Lower lobe of right lung (tissue), 2 donors: ENCODE results near the gene TMEM272. TPM values are rescaled to one million over a fixed set of nuclear protein-coding genes. Genes with fewer than 3 reads are reported as not detected.

ENCODE experiments used
- ATAC-seq, 2 donors: fragments of 200-7000 bp; cut with Tn5 transposase; one replicate each; pipeline ENCODE4 v1.9.1; 2020 to 2022; ENCODE audit warnings: mild to moderate bottlenecking in 2 of 2, moderate library complexity in 2 of 2
- DNase-seq: peaks from one replicate; pipeline ENCODE4 v3.0.0-alpha.2; 2020
- H3K27ac ChIP-seq: fragments of 200-600 bp; one replicate; pipeline ENCODE4 v1.8.0; 2022
- H3K27me3 ChIP-seq: fragments of 200-600 bp; one replicate; pipeline ENCODE4 v1.8.0; 2022; ENCODE audit warnings: low read depth
- H3K36me3 ChIP-seq: fragments of 200-600 bp; one replicate; pipeline ENCODE4 v1.8.0; 2022; ENCODE audit warnings: mild to moderate bottlenecking
- H3K4me1 ChIP-seq: fragments of 200-600 bp; one replicate; pipeline ENCODE4 v1.8.0; 2022
- H3K4me3 ChIP-seq: fragments of 200-600 bp; one replicate; pipeline ENCODE4 v1.8.0; 2022; ENCODE audit warnings: mild to moderate bottlenecking
- H3K9me3 ChIP-seq: fragments of 200-600 bp; one replicate; pipeline ENCODE4 v1.8.0; 2022
- intact Hi-C: fragments of 100-400 bp; cut with DNase I; formaldehyde crosslinking; loops from one replicate; pipeline ENCODE4 v1.11.0; 2022
- total RNA-seq: library from RNA; stranded (reverse); fragmentation: NEBNext Ultra II Directional; extraction: Animal tissue kit (Norgen Biotek cat#: 25700); gene quantifications from one replicate; pipeline ENCODE4 v1.2.1, GENCODE V29; 2021
- TF ChIP-seq, protein P1 (sequence below): fragments of 200-600 bp; IDR thresholded peaks from one replicate; pipeline ENCODE4 v1.8.0; 2022; ENCODE audit warnings: antibody characterized with exemption, mild to moderate bottlenecking
- donor health status: DM: no; HTN: yes; CAD: no; lungs with severe emphysema.

TMEM272 gene
- total RNA-seq, 1 donor from 2014 or later = 0.09 TPM

DNA sequence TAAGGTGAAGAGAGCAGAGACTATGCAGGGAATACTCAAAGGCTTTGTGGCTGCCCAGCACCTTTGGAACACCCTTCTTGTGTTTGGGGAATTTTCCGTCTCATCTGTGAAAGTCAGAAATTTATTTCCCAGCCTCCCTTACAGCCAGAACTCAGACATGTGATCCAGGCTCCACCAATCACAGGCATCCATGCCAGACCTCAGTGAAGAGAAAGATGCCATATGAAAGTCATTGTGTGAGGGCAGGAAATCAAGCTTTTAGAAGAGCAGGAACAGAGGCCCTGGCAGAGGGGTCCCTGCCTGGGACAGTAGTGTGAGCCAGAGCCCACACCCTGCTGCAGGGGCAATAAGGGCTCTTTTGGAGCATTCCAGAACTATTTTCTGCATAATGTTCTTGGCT is 28.9 kb upstream of the TMEM272 start:
- no peak for ATAC-seq
- no peaks in the 10 kb centered on the region for H3K9me3 ChIP-seq
- intact Hi-C loops = no loop called here
- H3K36me3 ChIP-seq = no peaks in the 10 kb centered on the region
- no peaks in the 10 kb centered on the region for H3K27me3 ChIP-seq
- no peak for DNase-seq
- no peak overlapping the region for H3K4me3 ChIP-seq
- H3K4me1 ChIP-seq = no peaks in the 10 kb centered on the region
- TF ChIP-seq, protein P1, sequence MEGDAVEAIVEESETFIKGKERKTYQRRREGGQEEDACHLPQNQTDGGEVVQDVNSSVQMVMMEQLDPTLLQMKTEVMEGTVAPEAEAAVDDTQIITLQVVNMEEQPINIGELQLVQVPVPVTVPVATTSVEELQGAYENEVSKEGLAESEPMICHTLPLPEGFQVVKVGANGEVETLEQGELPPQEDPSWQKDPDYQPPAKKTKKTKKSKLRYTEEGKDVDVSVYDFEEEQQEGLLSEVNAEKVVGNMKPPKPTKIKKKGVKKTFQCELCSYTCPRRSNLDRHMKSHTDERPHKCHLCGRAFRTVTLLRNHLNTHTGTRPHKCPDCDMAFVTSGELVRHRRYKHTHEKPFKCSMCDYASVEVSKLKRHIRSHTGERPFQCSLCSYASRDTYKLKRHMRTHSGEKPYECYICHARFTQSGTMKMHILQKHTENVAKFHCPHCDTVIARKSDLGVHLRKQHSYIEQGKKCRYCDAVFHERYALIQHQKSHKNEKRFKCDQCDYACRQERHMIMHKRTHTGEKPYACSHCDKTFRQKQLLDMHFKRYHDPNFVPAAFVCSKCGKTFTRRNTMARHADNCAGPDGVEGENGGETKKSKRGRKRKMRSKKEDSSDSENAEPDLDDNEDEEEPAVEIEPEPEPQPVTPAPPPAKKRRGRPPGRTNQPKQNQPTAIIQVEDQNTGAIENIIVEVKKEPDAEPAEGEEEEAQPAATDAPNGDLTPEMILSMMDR = no peak
- no peak overlapping the region for H3K27ac ChIP-seq

DNA sequence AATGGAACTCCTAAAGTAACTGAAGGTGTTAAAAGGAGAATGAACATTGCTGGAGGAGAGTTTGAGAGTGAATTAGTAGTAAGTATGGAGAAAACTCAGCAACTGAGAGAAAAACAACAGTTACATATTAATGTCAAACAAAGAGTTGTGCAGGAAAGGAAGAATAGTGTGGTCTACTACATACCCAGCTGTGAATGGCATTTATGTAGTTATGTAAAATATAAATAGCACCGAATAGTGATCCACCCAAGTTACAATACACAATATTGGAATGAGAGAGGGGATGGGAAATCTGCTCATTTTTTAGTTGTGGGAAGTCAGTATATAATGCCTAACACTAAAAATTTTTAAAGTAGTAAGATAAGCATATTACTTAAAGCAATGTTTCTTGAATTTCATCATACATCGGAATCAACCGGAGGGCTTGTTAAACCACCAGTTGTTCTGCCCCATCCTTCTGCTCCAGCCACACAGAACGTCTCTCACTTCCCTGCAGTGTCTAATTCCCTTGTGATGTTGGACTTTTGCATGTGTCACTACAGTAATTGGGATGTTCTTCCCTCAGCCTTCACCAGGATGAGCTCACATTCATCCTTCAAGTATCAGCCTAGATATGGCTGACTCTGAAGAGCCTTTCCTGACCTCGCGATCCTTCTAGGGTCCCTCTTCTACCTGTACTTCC is 28.3 kb upstream of the TMEM272 start:
- no peak for DNase-seq
- H3K27me3 ChIP-seq = no peaks in the 10 kb centered on the region
- intact Hi-C loops = no loop called here
- TF ChIP-seq, protein P1 = no peak
- no peak overlapping the region for H3K4me3 ChIP-seq
- H3K27ac ChIP-seq = no peak overlapping the region
- ATAC-seq = no peak
- H3K4me1 ChIP-seq = no peaks in the 10 kb centered on the region
- no peaks in the 10 kb centered on the region for H3K36me3 ChIP-seq
- no peaks in the 10 kb centered on the region for H3K9me3 ChIP-seq

DNA sequence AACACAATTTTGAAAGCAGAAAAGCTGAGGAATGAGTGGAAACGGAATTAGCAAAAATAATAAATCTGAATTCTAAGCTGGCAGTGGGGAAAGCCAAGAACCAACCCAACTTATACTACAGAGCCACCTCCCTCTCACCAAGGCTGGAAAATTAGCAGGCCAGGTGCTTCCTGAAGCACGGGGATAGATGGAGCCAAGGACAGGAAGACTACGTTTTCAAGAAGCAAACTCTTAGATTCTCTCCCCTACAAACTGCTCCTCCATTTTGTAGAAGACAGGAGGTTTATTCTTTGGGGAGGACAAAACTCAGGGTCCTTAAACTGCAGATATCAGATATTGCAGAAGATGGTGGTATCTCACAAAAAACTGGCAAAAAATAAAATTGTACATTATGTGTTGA is 25.6 kb upstream of the TMEM272 start:
- H3K4me3 ChIP-seq = no peak overlapping the region
- ATAC-seq (no peak), DNase-seq (no peak)
- no peak overlapping the region for H3K27ac ChIP-seq
- intact Hi-C loops = no loop called here
- TF ChIP-seq, protein P1 = no peak
- H3K4me1 ChIP-seq = no peaks in the 10 kb centered on the region
- H3K27me3 ChIP-seq = no peaks in the 10 kb centered on the region
- H3K9me3 ChIP-seq = no peaks in the 10 kb centered on the region
- no peaks in the 10 kb centered on the region for H3K36me3 ChIP-seq

DNA sequence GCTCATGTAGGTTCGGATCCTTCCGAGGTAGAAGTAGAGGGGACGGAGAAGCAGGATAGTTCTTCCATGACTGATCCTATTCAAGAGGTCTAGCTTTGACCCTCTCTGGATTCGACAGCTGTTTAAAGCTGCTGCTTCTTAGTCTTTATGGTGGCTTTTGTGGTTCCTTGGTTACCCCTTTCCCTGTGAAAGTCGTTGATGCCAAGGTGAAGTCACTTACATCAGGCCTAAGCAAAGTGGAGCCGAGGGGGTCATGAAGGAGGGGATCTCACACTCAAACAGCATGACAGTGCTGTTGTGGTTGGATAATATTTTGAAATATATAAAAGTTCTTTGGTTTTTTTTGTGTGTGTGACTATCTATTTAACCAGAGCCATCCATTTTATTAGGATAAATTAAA is 24.9 kb upstream of the TMEM272 start:
- no peak for DNase-seq

DNA sequence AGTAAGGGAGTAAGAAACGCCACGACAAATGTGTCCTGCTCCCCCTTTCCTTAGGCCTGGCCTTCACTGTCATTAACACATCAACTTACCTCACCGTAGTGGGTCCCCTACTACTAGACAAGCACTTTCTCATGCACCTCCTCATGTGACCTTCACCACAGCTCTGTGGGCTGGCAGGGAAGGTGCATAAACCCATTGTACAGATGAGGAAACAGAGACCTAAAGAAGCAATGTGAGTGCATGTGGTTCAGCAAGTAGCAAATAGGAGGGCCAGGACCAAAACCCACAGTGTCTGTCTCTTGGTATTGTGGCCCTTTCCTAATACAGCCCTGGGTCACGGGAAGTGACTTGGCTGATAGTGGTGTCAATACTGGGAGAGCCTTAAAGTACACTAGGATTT is 22.1 kb upstream of the TMEM272 start:
- ATAC-seq = no peak
- Histone ChIP-seq H3K4me1 (no peaks in the 10 kb centered on the region), H3K9me3 (no peaks in the 10 kb centered on the region), H3K27ac (no peak overlapping the region), H3K4me3 (no peak overlapping the region), H3K36me3 (no peaks in the 10 kb centered on the region), H3K27me3 (no peaks in the 10 kb centered on the region)
- intact Hi-C loops = no loop called here
- TF ChIP-seq, protein P1 = no peak
- no peak for DNase-seq

More for the DNA sequence above, 24.9 kb upstream of the TMEM272 start:
- TF ChIP-seq, protein P1 = no peak
- no peak for ATAC-seq
- Histone ChIP-seq H3K27ac (no peak overlapping the region), H3K36me3 (no peaks in the 10 kb centered on the region), H3K9me3 (no peaks in the 10 kb centered on the region), H3K4me1 (no peaks in the 10 kb centered on the region), H3K4me3 (no peak overlapping the region), H3K27me3 (no peaks in the 10 kb centered on the region)
- intact Hi-C loops = no loop called here
